Activated T-helper 2 cell treated with anti-CD3 and anti-CD28 coated beads, Interferon-gamma antibody, Interleukin-2, Interleukin-4, amounts not matched to agents 10 μg/mL and 5 μg/mL and 100 μg/mL, durations not matched to agents 14 hours and 24 hours and 36 hours (primary cell): ENCODE results near the gene HNF1A. TPM values are rescaled to one million over a fixed set of nuclear protein-coding genes. Genes with fewer than 3 reads are reported as not detected.
"Not testable (repeated sequence)": the region's sequence is repeated elsewhere in the genome, so short reads cannot be mapped to it uniquely, and the experiment has no call there.

Experiments
- DNase-seq: peaks from one replicate; pipeline ENCODE4 v3.0.0; 2021; ENCODE audit warnings: low spot score
- H3K27ac Mint-ChIP-seq: one replicate; pipeline ENCODE4 v1.8.0; 2021; ENCODE audit warnings: mixed read lengths
- H3K27me3 Mint-ChIP-seq: one replicate; pipeline ENCODE4 v1.8.0; 2021; ENCODE audit warnings: low read depth, mixed read lengths
- H3K36me3 Mint-ChIP-seq: one replicate; pipeline ENCODE4 v1.8.0; 2021; ENCODE audit warnings: low read depth, mixed read lengths
- H3K4me1 Mint-ChIP-seq: one replicate; pipeline ENCODE4 v1.8.0; 2021; ENCODE audit warnings: low read depth, mixed read lengths
- H3K4me3 Mint-ChIP-seq: one replicate; pipeline ENCODE4 v1.8.0; 2021; ENCODE audit warnings: low read depth, mild to moderate bottlenecking, moderate library complexity, mixed read lengths
- H3K9me3 Mint-ChIP-seq: one replicate; pipeline ENCODE4 v1.8.0; 2021; ENCODE audit warnings: mixed read lengths
- intact Hi-C: fragments of 100-400 bp; cut with micrococcal nuclease; formaldehyde crosslinking; loops from one replicate; pipeline ENCODE4 v1.15.1; 2023
- total RNA-seq: library from RNA; stranded (reverse); gene quantifications from 2 replicates; pipeline ENCODE4 v1.2.3, GENCODE V29; 2022

HNF1A gene
- total RNA-seq, 1 donor from 2014 or later, result not detected

GRCh38 chr12:121030576-121031212, 52.4 kb downstream of the HNF1A start:
- H3K27ac Mint-ChIP-seq, result no peak overlapping the region
- H3K4me1 Mint-ChIP-seq, result peaks cover 31% of the 10 kb centered on the region
- DNase-seq, result no peak
- no peaks in the 10 kb centered on the region for H3K9me3 Mint-ChIP-seq
- H3K36me3 Mint-ChIP-seq, result peaks cover 37% of the 10 kb centered on the region
- no peaks in the 10 kb centered on the region for H3K27me3 Mint-ChIP-seq
- H3K4me3 Mint-ChIP-seq, result no peak overlapping the region
- intact Hi-C loops, result no loop called here

- Mint-ChIP-seq H3K27me3 (no peaks in the 10 kb centered on the region), H3K36me3 (peaks cover 18% of the 10 kb centered on the region), H3K27ac (peak overlapping the region; percentile 80), H3K4me1 (peaks cover 49% of the 10 kb centered on the region), H3K9me3 (no peaks in the 10 kb centered on the region), H3K4me3 (no peak overlapping the region)
- intact Hi-C loops, result loop anchor here (1.0 kb wide), 1 partner anchor 27 kb away; no protein-coding TSS in a partner anchor
- DNase-seq, result peak; percentile 44
Measured at GRCh38 chr12:121033625-121034349, 55.4 kb downstream of the HNF1A start.

GRCh38 chr12:121034616-121035305, 56.4 kb downstream of the HNF1A start:
- peak overlapping the region; percentile 80 for H3K27ac Mint-ChIP-seq
- H3K4me3 Mint-ChIP-seq, result peak overlapping the region; percentile 1
- peaks cover 18% of the 10 kb centered on the region for H3K36me3 Mint-ChIP-seq
- intact Hi-C loops, result loop anchor here (1.0 to 5.0 kb wide), 2 partner anchors 26 to 178 kb away; partner anchors contain the start of gene P2RX4
- peaks cover 55% of the 10 kb centered on the region for H3K4me1 Mint-ChIP-seq
- no peak for DNase-seq
- H3K27me3 Mint-ChIP-seq, result no peaks in the 10 kb centered on the region
- H3K9me3 Mint-ChIP-seq, result no peaks in the 10 kb centered on the region

GRCh38 chr12:121036810-121037326, 58.5 kb downstream of the HNF1A start:
- Mint-ChIP-seq H3K36me3 (peaks cover 12% of the 10 kb centered on the region), H3K27me3 (peaks cover 5% of the 10 kb centered on the region), H3K27ac (peak overlapping the region; percentile 78), H3K9me3 (no peaks in the 10 kb centered on the region), H3K4me3 (peak overlapping the region; percentile 6), H3K4me1 (peaks cover 57% of the 10 kb centered on the region)
- no peak for DNase-seq
- intact Hi-C loops, result loop anchor here (5.0 kb wide), 1 partner anchor 175 kb away; the partner anchor contains the start of gene P2RX4

GRCh38 chr12:121038861-121039668, 60.7 kb downstream of the HNF1A start, which contains the start of gene OASL:
TSS of gene OASL (minus strand) at chr12:121039246. CDS start at chr12:121038971, 275 bp downstream.
- peaks cover 20% of the 10 kb centered on the region for H3K27me3 Mint-ChIP-seq
- no peaks in the 10 kb centered on the region for H3K9me3 Mint-ChIP-seq
- peak within 1 kb of the TSS; percentile 85 for H3K4me3 Mint-ChIP-seq
- intact Hi-C loops, result loop anchor here (1.0 to 5.0 kb wide), 2 partner anchors 23 to 173 kb away; partner anchors contain the start of genes C12orf43 and P2RX4
- peak within 1 kb of the TSS; percentile 73 for H3K27ac Mint-ChIP-seq
- H3K36me3 Mint-ChIP-seq, result peaks cover 9% of the 10 kb centered on the region
- H3K4me1 Mint-ChIP-seq, result peaks cover 43% of the 10 kb centered on the region
- DNase-seq, result peak; percentile 49

GRCh38 chr12:121043067-121043466, 64.7 kb downstream of the HNF1A start:
- no peaks in the 10 kb centered on the region for H3K9me3 Mint-ChIP-seq
- H3K36me3 Mint-ChIP-seq, result no peaks in the 10 kb centered on the region
- H3K27me3 Mint-ChIP-seq, result peaks cover 28% of the 10 kb centered on the region
- H3K4me3 Mint-ChIP-seq, result no peak overlapping the region
- peaks cover 16% of the 10 kb centered on the region for H3K4me1 Mint-ChIP-seq
- H3K27ac Mint-ChIP-seq, result no peak overlapping the region
- DNase-seq, result no peak
- intact Hi-C loops, result no loop called here

GRCh38 chr12:121047400-121047799, 69.1 kb downstream of the HNF1A start:
- DNase-seq, intact Hi-C loops, H3K36me3 Mint-ChIP-seq, H3K4me1 Mint-ChIP-seq, H3K27ac Mint-ChIP-seq, H3K4me3 Mint-ChIP-seq, H3K9me3 Mint-ChIP-seq: not testable (repeated sequence)
- H3K27me3 Mint-ChIP-seq, result peaks cover 30% of the 10 kb centered on the region

GRCh38 chr12:121048442-121048841, 70.1 kb downstream of the HNF1A start:
- Mint-ChIP-seq H3K27ac (no peak overlapping the region), H3K27me3 (peaks cover 23% of the 10 kb centered on the region), H3K4me1 (peaks cover 3% of the 10 kb centered on the region), H3K4me3 (peak overlapping the region; percentile 57), H3K9me3 (no peaks in the 10 kb centered on the region), H3K36me3 (no peaks in the 10 kb centered on the region)
- DNase-seq, result no peak
- intact Hi-C loops, result no loop called here

GRCh38 chr12:121050725-121051124, 72.4 kb downstream of the HNF1A start:
- Mint-ChIP-seq H3K4me1 (peaks cover 3% of the 10 kb centered on the region), H3K36me3 (no peaks in the 10 kb centered on the region), H3K27me3 (peaks cover 10% of the 10 kb centered on the region), H3K9me3 (no peaks in the 10 kb centered on the region), H3K27ac (no peak overlapping the region), H3K4me3 (no peak overlapping the region)
- intact Hi-C loops, result no loop called here
- no peak for DNase-seq

Other genes with a start within 250 kb of the HNF1A start
- 33.4 and 38.2 TPM in 2 replicates for gene SPPL3, start 74.2 kb upstream of the HNF1A start, total RNA-seq
- gene C12orf43, start 37.9 kb downstream of the HNF1A start, total RNA-seq, result 26.3 and 30.3 TPM in 2 replicates
- gene OASL, start 60.7 kb downstream of the HNF1A start, total RNA-seq, result 1.9 and 2.3 TPM in 2 replicates
- gene P2RX7, start 154.3 kb downstream of the HNF1A start, total RNA-seq, result 6.5 and 6.6 TPM in 2 replicates
- 25.1 and 25.2 TPM in 2 replicates for gene P2RX4, start 231.6 kb downstream of the HNF1A start, total RNA-seq